Parathyroid adenoma (tissue), 2 donors: ENCODE data around the gene SLC48A1.

Source experiments
- H2AFZ ChIP-seq: fragments of 300-600 bp; sonication (generic); one replicate; pipeline ENCODE4 v1.7.0; 2017; ENCODE audit warnings: antibody characterized with exemption, mild to moderate bottlenecking
- H3K27ac ChIP-seq: fragments of 300-600 bp; sonication (generic); one replicate; pipeline ENCODE4 v1.7.0; 2017
- H3K27me3 ChIP-seq: fragments of 300-600 bp; sonication (generic); one replicate; pipeline ENCODE4 v1.7.0; 2017; ENCODE audit warnings: low read length; ENCODE audit not compliant: control insufficient read depth, insufficient read depth
- H3K36me3 ChIP-seq: fragments of 300-600 bp; sonication (generic); one replicate; pipeline ENCODE4 v1.7.0; 2017; ENCODE audit warnings: low read length; ENCODE audit not compliant: control insufficient read depth, insufficient read depth
- H3K4me1 ChIP-seq: fragments of 300-600 bp; sonication (generic); one replicate; pipeline ENCODE4 v1.7.0; 2017; ENCODE audit warnings: control low read depth
- H3K4me2 ChIP-seq: fragments of 300-600 bp; sonication (generic); one replicate; pipeline ENCODE4 v1.7.0; 2017; ENCODE audit warnings: low read length
- H3K4me3 ChIP-seq: fragments of 300-600 bp; sonication (generic); one replicate; pipeline ENCODE4 v1.7.0; 2017; ENCODE audit warnings: low read depth, low read length
- H3K79me2 ChIP-seq: fragments of 300-600 bp; sonication (generic); one replicate; pipeline ENCODE4 v1.7.0; 2017; ENCODE audit warnings: control low read depth
- H3K9ac ChIP-seq: fragments of 300-600 bp; sonication (generic); one replicate; pipeline ENCODE4 v1.7.0; 2017; ENCODE audit warnings: mild to moderate bottlenecking
- H3K9me3 ChIP-seq: fragments of 300-600 bp; sonication (generic); one replicate; pipeline ENCODE4 v1.7.0; 2017; ENCODE audit warnings: low read length; ENCODE audit not compliant: control insufficient read depth
- CTCF ChIP-seq: fragments of 300-600 bp; sonication (generic); IDR thresholded peaks from one replicate; pipeline ENCODE4 v1.7.0; 2017; ENCODE audit warnings: antibody characterized with exemption, mild to moderate bottlenecking
- donor health status: primary hyperparathyroidism.

The SLC48A1 gene

GRCh38 chr12:47737936-47738594 lies 35.0 kb upstream of the SLC48A1 start:
- Histone ChIP-seq H3K4me3 (no peak overlapping the region), H3K4me2 (no peak overlapping the region), H3K27ac (peak overlapping the region; percentile 82), H3K79me2 (peaks cover 6% of the 10 kb centered on the region), H3K9ac (no peak overlapping the region), H3K4me1 (peaks cover 44% of the 10 kb centered on the region), H3K27me3 (no peaks in the 10 kb centered on the region), H3K9me3 (no peaks in the 10 kb centered on the region), H3K36me3 (no peaks in the 10 kb centered on the region), H2AFZ (no peak overlapping the region)
- no peak for TF ChIP-seq CTCF

GRCh38 chr12:47739297-47739696 lies 33.7 kb upstream of the SLC48A1 start:
- H3K4me3 ChIP-seq, result no peak overlapping the region
- H3K9me3 ChIP-seq, result no peaks in the 10 kb centered on the region
- H3K79me2 ChIP-seq, result peaks cover 6% of the 10 kb centered on the region
- no peaks in the 10 kb centered on the region for H3K27me3 ChIP-seq
- H3K9ac ChIP-seq, result no peak overlapping the region
- no peak for TF ChIP-seq CTCF
- H2AFZ ChIP-seq, result no peak overlapping the region
- no peak overlapping the region for H3K4me2 ChIP-seq
- no peaks in the 10 kb centered on the region for H3K36me3 ChIP-seq
- no peak overlapping the region for H3K27ac ChIP-seq
- peaks cover 49% of the 10 kb centered on the region for H3K4me1 ChIP-seq

GRCh38 chr12:47739979-47740378 lies 33.1 kb upstream of the SLC48A1 start:
- no peak overlapping the region for H3K4me3 ChIP-seq
- no peaks in the 10 kb centered on the region for H3K36me3 ChIP-seq
- no peak overlapping the region for H3K4me2 ChIP-seq
- H3K9ac ChIP-seq, result no peak overlapping the region
- H3K79me2 ChIP-seq, result peaks cover 6% of the 10 kb centered on the region
- no peak for TF ChIP-seq CTCF
- H3K9me3 ChIP-seq, result no peaks in the 10 kb centered on the region
- H3K27ac ChIP-seq, result peak overlapping the region; percentile 19
- H3K4me1 ChIP-seq, result peaks cover 49% of the 10 kb centered on the region
- H2AFZ ChIP-seq, result no peak overlapping the region
- H3K27me3 ChIP-seq, result no peaks in the 10 kb centered on the region

GRCh38 chr12:47740606-47741339 lies 32.3 kb upstream of the SLC48A1 start:
- Histone ChIP-seq H3K79me2 (peaks cover 6% of the 10 kb centered on the region), H3K4me2 (no peak overlapping the region), H3K27me3 (no peaks in the 10 kb centered on the region), H3K9me3 (no peaks in the 10 kb centered on the region), H3K36me3 (no peaks in the 10 kb centered on the region), H3K4me3 (no peak overlapping the region), H2AFZ (no peak overlapping the region), H3K9ac (no peak overlapping the region), H3K4me1 (peaks cover 51% of the 10 kb centered on the region), H3K27ac (no peak overlapping the region)
- TF ChIP-seq CTCF, result no peak

GRCh38 chr12:47741340-47741703 lies 31.7 kb upstream of the SLC48A1 start:
- Histone ChIP-seq H2AFZ (no peak overlapping the region), H3K36me3 (no peaks in the 10 kb centered on the region), H3K9ac (no peak overlapping the region), H3K4me3 (no peak overlapping the region), H3K4me1 (peaks cover 51% of the 10 kb centered on the region), H3K27me3 (no peaks in the 10 kb centered on the region), H3K4me2 (no peak overlapping the region), H3K27ac (no peak overlapping the region), H3K9me3 (no peaks in the 10 kb centered on the region), H3K79me2 (peaks cover 6% of the 10 kb centered on the region)
- no peak for TF ChIP-seq CTCF
